ENCODE data around the gene SERTAD3.

- TF ChIP-seq, protein P1, sequence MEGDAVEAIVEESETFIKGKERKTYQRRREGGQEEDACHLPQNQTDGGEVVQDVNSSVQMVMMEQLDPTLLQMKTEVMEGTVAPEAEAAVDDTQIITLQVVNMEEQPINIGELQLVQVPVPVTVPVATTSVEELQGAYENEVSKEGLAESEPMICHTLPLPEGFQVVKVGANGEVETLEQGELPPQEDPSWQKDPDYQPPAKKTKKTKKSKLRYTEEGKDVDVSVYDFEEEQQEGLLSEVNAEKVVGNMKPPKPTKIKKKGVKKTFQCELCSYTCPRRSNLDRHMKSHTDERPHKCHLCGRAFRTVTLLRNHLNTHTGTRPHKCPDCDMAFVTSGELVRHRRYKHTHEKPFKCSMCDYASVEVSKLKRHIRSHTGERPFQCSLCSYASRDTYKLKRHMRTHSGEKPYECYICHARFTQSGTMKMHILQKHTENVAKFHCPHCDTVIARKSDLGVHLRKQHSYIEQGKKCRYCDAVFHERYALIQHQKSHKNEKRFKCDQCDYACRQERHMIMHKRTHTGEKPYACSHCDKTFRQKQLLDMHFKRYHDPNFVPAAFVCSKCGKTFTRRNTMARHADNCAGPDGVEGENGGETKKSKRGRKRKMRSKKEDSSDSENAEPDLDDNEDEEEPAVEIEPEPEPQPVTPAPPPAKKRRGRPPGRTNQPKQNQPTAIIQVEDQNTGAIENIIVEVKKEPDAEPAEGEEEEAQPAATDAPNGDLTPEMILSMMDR (IDR thresholded peaks at IDR 0.05), result no peak
- TF ChIP-seq POLR2A (IDR thresholded peaks at IDR 0.05), result no peak
Observed at GRCh38 chr19:40493778-40494177, 49.6 kb upstream of the SERTAD3 start.

Data from lower leg skin (tissue), 3 donors.